Mucosa of descending colon (tissue), 3 donors: ENCODE data around the gene RIIAD1. TPM values are rescaled to one million over a fixed set of nuclear protein-coding genes. Genes with fewer than 3 reads are reported as not detected.

Experiments
- ATAC-seq: fragments of 200-7000 bp; cut with Tn5 transposase; one replicate; pipeline ENCODE4 v1.9.1; 2020; ENCODE audit warnings: mild to moderate bottlenecking, moderate library complexity
- DNase-seq, 3 donors: peaks; one replicate each; pipeline ENCODE4 v3.0.0-alpha.2; 2020
- H3K36me3 ChIP-seq: fragments of 200-600 bp; one replicate; pipeline ENCODE4 v1.8.0; 2021; ENCODE audit warnings: low read depth, mild to moderate bottlenecking
- H3K4me1 ChIP-seq: fragments of 200-600 bp; one replicate; pipeline ENCODE4 v1.8.0; 2021; ENCODE audit warnings: low read depth, mild to moderate bottlenecking
- H3K4me3 ChIP-seq: fragments of 200-600 bp; one replicate; pipeline ENCODE4 v1.8.0; 2021; ENCODE audit warnings: mild to moderate bottlenecking
- H3K9me3 ChIP-seq: fragments of 200-600 bp; one replicate; pipeline ENCODE4 v1.8.0; 2021; ENCODE audit warnings: mild to moderate bottlenecking
- CTCF ChIP-seq: fragments of 200-600 bp; IDR thresholded peaks from one replicate; pipeline ENCODE4 v1.8.0; 2022; ENCODE audit warnings: antibody characterized with exemption, mild to moderate bottlenecking
- intact Hi-C, 2 donors: fragments of 100-400 bp; cut with DNase I in 1 of 2; cut with micrococcal nuclease in 1 of 2; formaldehyde crosslinking; loops; one replicate each; pipeline versions ENCODE4 v1.11.0 to v1.11.1; 2022; cut with DNase I, micrococcal nuclease
- total RNA-seq, 3 donors: library from RNA; stranded (reverse); fragmentation: NEBNext Ultra II Directional in 2 of 3; extraction: Animal tissue kit (Norgen Biotek cat#: 25700) in 2 of 3; gene quantifications; one replicate each; pipeline versions ENCODE4 v1.2.1 to v1.2.4, GENCODE V29; 2021 to 2023
- donor health status: DM: no; HTN: no; CAD: no; lungs with moderate emphysema.
- donor health status: DM: no; HTN: no; CAD: no.
- donor health status: DM: no; HTN: yes; CAD: no.

Gene RIIAD1
- total RNA-seq, 3 donors from 2014 or later: not detected

GRCh38 chr1:151776665-151777062, 55.3 kb downstream of the RIIAD1 start:
- no peaks in the 10 kb centered on the region for H3K36me3 ChIP-seq
- no peak for ATAC-seq
- intact Hi-C loops: no loop called here

GRCh38 chr1:151777317-151777716, 56.0 kb downstream of the RIIAD1 start:
- intact Hi-C loops: no loop called here
- ATAC-seq: no peak
- no peaks in the 10 kb centered on the region for H3K36me3 ChIP-seq
- H3K9me3 ChIP-seq: no peaks in the 10 kb centered on the region
- no peak for TF ChIP-seq CTCF
- H3K4me1 ChIP-seq: no peaks in the 10 kb centered on the region
- no peak overlapping the region for H3K4me3 ChIP-seq
- no peak for DNase-seq

More at GRCh38 chr1:151776665-151777062, 55.3 kb downstream of the RIIAD1 start:
- H3K9me3 ChIP-seq: no peaks in the 10 kb centered on the region
- H3K4me3 ChIP-seq: no peak overlapping the region
- no peaks in the 10 kb centered on the region for H3K4me1 ChIP-seq
- no peak for DNase-seq
- no peak for TF ChIP-seq CTCF

Other genes with a start within 250 kb of the RIIAD1 start
- 100 to 1,000 TPM; 125 to 247 (median 187) TPM for gene CGN, start 210.1 kb upstream of the RIIAD1 start, total RNA-seq
- gene TUFT1, start 181.2 kb upstream of the RIIAD1 start, total RNA-seq: 10 to 100 TPM; 20.2 to 38.0 (median 27.5) TPM
- 10 to 100 TPM; 25.5 to 59.0 (median 34.8) TPM for gene SNX27, start 109.5 kb upstream of the RIIAD1 start, total RNA-seq
- gene CELF3, start 4.7 kb upstream of the RIIAD1 start, total RNA-seq: 1 to 10 TPM; 2.3 to 4.3 (median 2.8) TPM
- gene MRPL9, start 42.0 kb downstream of the RIIAD1 start, total RNA-seq: 10 to 100 TPM; 46.5 to 51.2 (median 50.9) TPM
- 10 to 100 TPM in 1 of 3 donors, 1 to 10 TPM in 2; 5.8 to 11.4 (median 7.4) TPM for gene TDRKH, start 69.0 kb downstream of the RIIAD1 start, total RNA-seq
- under 1 TPM; 0.23 to 0.54 (median 0.24) TPM for gene LINGO4, start 83.9 kb downstream of the RIIAD1 start, total RNA-seq
- 10 to 100 TPM in 2 of 3 donors, 1 to 10 TPM in 1; 9.5 to 29.5 (median 17.7) TPM for gene RORC, start 110.3 kb downstream of the RIIAD1 start, total RNA-seq
- 1 to 10 TPM in 1 of 3 donors, under 1 TPM in 2; 0.51 to 1.0 (median 0.61) TPM for gene C2CD4D, start 118.3 kb downstream of the RIIAD1 start, total RNA-seq
- gene THEM5, start 132.2 kb downstream of the RIIAD1 start, total RNA-seq: not detected
- 10 to 100 TPM in 2 of 3 donors, 1 to 10 TPM in 1; 9.1 to 12.7 (median 11.3) TPM for gene THEM4, start 188.0 kb downstream of the RIIAD1 start, total RNA-seq